Activated CD4-positive, alpha-beta T cell treated with anti-CD3 and anti-CD28 coated beads for 4 hours (primary cell): ENCODE data around the gene NFKBIB.
"Not testable (repeated sequence)": the region's sequence is repeated elsewhere in the genome, so short reads cannot be mapped to it uniquely, and the experiment has no call there.

Experiments used
- DNase-seq, 2 donors: peaks; one replicate each; pipeline ENCODE4 v3.0.0-alpha.2; 2020

Gene NFKBIB

GRCh38 chr19:38877781-38878574, 21.8 kb upstream of the NFKBIB start, which contains the start of gene RINL:
Gene RINL (minus strand): TSS chr19:38878275. CDS start chr19:38876742, 1,533 bp downstream.
- peak; percentile 69 to 71 for DNase-seq

GRCh38 chr19:38878575-38879399, 21.0 kb upstream of the NFKBIB start:
- DNase-seq, result no peak

GRCh38 chr19:38879400-38879751, 20.4 kb upstream of the NFKBIB start:
- no peak for DNase-seq

GRCh38 chr19:38880076-38880881, 19.5 kb upstream of the NFKBIB start:
- DNase-seq, result no peak

DNA sequence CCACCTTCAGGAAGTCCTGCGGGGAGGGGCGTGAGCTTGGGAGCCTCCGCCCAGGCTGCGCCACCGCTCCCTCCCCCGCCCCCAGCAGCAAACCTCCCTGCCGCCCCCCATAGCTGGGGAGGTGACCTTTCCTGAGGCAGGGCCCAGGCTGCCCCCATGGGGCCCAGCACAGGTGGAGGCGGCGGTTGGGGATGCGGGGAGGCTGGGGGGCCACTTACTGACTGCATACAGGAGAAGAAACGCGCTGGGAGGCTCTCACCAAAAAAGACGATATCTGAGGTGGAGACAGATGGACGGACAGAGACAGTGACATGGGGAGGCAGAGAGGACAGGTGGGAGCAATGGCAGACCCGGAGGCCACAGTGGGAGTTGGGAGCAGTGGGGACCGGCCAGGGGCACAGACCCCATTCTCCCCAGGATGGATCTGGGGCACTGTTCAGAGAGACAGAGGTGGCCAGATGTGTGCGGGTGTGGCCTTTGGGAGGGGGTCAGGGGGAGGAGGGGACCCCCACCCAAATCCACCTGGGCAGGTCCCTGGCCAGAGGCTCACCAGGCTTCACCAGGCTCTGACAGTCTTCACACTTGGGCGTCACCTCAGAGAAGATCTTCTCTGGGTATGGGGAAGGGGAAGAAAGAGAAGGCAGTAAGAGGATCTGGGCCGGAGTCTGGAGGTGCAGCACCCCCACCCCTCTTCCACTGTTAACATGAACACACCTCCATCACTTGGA, 18.7 kb upstream of the NFKBIB start:
- DNase-seq, result no peak

GRCh38 chr19:38883286-38883685, 16.5 kb upstream of the NFKBIB start:
- DNase-seq, result no peak

DNA sequence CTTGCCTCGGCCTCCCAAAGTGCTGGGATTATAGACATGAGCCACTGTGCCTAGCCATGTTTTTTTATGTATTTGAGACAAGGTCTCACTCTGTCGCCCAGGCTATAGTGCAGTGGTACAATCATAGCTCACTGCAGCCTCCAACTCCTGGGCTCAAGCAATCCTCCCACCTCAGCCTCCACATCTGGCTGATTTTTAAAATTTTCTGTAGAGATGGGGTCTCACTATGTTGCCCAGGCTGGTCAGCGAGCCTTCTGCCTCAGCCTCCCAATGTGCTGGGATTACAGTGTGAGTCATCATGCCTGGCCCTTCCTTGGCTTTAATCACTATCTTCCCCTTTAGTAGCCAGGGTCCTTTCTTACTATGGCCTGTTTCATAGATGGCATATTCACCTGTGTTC, 15.1 kb upstream of the NFKBIB start:
- not testable (repeated sequence) for DNase-seq

GRCh38 chr19:38888876-38889275, 10.9 kb upstream of the NFKBIB start:
- DNase-seq, result no peak

- DNase-seq, result no peak
These were observed 10.0 kb upstream of the NFKBIB start for GRCh38 chr19:38889803-38890202.

GRCh38 chr19:38890686-38891085, 9.1 kb upstream of the NFKBIB start:
- DNase-seq, result no peak

GRCh38 chr19:38891771-38892170, 8.0 kb upstream of the NFKBIB start:
- no peak for DNase-seq

- no peak for DNase-seq
These were observed 6.9 kb upstream of the NFKBIB start for GRCh38 chr19:38892841-38893240.

DNA sequence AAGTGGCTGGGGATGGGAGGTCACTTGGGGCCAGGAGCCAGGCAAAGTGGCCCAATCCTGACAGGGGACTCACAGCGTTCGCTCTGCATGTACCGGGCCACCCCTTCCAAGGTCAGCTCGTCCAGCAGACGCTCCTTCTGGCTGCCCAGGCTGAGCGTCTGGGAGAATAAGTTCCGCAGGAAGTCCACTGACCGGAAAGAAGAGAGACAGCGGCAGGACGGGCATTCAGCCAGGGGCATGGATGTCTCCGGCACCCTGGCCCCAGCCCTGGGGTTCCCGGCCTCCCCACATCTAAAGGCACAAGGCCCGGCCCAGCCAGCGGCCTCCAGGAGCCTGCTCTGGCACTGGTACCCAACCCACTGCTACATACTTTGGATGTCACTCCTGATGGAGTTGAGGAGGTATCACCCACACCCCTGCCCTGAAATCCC, 6.4 kb upstream of the NFKBIB start:
- no peak for DNase-seq

- no peak for DNase-seq
These were observed 4.8 kb upstream of the NFKBIB start for GRCh38 chr19:38894968-38895367.

- DNase-seq, result peak in 1 of 2 donors; percentile 11
These were observed 852 bp upstream of the NFKBIB start for GRCh38 chr19:38898788-38899446.

- DNase-seq, result no peak
These were observed 447 bp downstream of the NFKBIB start for GRCh38 chr19:38900202-38900629.

DNA sequence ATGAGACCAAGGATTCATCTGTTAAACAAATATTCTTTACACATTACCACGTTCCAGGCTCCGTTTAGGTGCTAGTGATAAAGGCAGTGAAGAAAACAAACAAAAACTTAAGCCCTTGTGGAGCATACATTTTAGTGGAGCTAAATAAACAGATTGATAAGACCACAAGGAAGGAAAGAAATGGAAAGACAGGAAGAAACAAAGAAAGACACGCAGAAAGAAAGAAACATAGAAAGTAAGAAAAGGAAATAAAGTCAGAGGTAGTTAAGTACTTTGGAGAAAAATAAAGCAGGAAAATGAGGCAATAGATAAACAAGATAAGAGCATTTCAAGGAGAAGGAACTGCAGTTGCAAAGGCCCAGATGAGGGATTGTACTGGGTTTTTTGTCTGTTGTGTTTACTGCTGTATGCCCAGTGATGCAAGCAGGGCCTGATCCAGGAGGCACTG, 998 bp downstream of the NFKBIB start:
- no peak for DNase-seq

- DNase-seq, result no peak
These were observed 1.9 kb downstream of the NFKBIB start for GRCh38 chr19:38901683-38902082.

- no peak for DNase-seq
These were observed 5.1 kb downstream of the NFKBIB start for GRCh38 chr19:38904581-38905539.

DNA sequence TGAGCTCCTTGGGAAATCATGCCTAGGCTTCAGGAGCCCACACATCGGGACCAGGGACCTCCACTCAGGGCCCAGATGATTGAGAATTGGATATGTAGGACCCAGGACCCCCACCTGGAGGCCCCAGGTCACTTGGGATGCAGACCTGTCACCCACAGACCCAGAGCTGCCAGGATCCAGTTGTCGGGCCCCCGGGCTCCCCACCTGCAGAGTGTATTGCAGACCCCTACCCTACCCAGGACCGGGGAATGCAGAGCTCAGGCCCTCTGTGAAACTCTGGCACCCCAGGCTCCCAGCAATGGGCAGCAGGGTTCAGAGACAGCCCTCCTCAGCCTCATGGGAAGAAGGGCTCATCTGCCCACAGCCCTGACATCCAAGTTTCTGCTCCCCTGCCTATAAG, 5.9 kb downstream of the NFKBIB start:
- DNase-seq, result no peak

DNA sequence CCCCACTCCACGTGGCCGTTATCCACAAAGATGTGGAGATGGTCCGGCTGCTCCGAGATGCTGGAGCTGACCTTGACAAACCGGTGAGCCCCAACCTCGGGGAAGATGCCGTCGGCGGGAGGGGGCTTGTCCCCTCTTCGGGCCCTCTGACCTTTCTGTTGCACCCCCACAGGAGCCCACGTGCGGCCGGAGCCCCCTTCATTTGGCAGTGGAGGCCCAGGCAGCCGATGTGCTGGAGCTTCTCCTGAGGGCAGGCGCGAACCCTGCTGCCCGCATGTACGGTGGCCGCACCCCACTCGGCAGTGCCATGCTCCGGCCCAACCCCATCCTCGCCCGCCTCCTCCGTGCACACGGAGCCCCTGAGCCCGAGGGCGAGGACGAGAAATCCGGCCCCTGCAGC, 7.5 kb downstream of the NFKBIB start:
- DNase-seq, result no peak
